ENCODE data around the gene IL17B.

Gene IL17B

DNA sequence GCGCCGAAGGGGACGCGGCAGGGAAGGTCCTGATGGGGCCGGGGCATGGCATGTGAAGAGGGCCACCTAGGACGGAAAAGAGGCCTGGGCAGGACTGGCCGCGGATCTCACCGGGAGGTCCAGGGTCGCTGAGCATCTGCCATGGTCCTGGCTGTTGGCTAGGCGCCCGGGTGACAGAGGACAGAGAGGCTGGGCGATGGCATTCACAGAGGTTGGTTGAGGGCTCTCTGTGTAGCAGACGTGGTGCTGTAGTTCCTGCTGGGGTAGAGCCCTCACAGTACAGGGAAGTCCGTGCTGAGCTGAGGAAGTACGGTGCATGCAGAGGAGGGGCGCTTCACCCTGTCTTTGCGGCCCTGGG lies 20.8 kb downstream of the IL17B start:
- TF ChIP-seq, protein P1, sequence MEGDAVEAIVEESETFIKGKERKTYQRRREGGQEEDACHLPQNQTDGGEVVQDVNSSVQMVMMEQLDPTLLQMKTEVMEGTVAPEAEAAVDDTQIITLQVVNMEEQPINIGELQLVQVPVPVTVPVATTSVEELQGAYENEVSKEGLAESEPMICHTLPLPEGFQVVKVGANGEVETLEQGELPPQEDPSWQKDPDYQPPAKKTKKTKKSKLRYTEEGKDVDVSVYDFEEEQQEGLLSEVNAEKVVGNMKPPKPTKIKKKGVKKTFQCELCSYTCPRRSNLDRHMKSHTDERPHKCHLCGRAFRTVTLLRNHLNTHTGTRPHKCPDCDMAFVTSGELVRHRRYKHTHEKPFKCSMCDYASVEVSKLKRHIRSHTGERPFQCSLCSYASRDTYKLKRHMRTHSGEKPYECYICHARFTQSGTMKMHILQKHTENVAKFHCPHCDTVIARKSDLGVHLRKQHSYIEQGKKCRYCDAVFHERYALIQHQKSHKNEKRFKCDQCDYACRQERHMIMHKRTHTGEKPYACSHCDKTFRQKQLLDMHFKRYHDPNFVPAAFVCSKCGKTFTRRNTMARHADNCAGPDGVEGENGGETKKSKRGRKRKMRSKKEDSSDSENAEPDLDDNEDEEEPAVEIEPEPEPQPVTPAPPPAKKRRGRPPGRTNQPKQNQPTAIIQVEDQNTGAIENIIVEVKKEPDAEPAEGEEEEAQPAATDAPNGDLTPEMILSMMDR (IDR thresholded peaks at IDR 0.05; ENCODE audit: insufficient read depth, low read length, missing control alignments) = no peak
- CTCF ChIA-PET = interaction anchor here (0.6 to 18.7 kb wide), 9 partner anchors 8 to 84 kb away, joined by 3 to 308 read pairs (median 4); partner anchors contain the start of gene GRPEL2
- DNase-seq (ENCODE audit: low read depth, low spot score) = no peak
- POLR2A ChIA-PET = interaction anchor here (0.9 to 1.8 kb wide), 7 partner anchors 9 to 219 kb away, joined by 3 to 19 read pairs (median 5); partner anchors contain the start of gene GRPEL2
- peak overlapping the region; percentile 73 for H3K4me3 ChIP-seq (ENCODE audit: low read depth, low read length)

DNA sequence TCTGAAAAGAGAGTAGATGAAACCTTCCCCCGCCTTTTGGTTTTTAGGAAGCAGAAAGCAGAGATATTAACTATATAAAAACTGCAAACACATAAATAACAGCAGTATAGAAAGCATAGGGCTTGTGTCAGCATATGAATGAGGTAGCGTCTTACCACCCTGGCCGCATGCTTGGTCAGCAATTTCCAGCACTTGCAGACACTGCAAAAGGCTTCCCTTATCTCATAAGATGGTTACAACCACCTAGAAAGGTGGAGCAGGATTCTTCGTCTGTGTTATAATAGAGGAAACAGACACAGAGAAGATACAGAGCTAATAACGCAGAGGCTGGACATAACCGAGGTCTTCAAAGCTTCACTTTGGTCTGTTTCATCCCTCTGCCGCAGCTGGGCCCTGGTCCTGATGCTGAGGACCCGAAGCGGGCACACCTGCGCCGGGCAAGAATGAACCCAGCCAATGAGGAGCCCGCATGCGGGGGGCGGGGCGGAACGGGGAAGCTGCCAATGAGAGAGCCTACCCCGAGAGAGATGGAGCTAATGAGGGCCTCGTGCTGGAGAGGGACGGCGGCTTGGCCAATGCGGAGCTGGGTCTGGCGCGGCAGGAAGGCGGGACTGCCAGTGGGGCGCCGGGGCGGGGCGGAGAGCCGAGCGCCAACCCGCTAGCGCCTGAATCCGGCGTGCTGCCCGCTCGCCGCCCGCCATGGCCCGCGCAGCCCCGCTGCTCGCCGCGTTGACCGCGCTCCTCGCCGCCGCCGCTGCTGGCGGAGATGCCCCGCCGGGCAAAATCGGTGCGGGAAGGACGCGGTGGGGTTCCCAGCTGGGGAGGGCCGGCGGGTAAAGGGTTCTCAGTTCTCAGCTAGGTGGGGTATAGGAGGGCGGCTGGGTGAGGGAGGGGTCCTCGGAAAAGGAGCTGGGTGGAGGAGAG lies 21.5 kb downstream of the IL17B start, which contains the start of gene PCYOX1L:
TSS of gene PCYOX1L (plus strand) at position 677 of the 924 bp plus-strand sequence. CDS start at position 700, 23 bp downstream.
- CTCF ChIA-PET = interaction anchor here (0.6 to 18.7 kb wide), 12 partner anchors 8 to 207 kb away, joined by 3 to 308 read pairs (median 4); partner anchors contain the start of gene GRPEL2
- peak; percentile 63 for DNase-seq (ENCODE audit: low read depth, low spot score)
- POLR2A ChIA-PET = interaction anchor here (0.9 to 1.8 kb wide), 7 partner anchors 10 to 220 kb away, joined by 3 to 19 read pairs (median 5); partner anchors contain the start of gene GRPEL2
- TF ChIP-seq, protein P1 (IDR thresholded peaks at IDR 0.05; ENCODE audit: insufficient read depth, low read length, missing control alignments) = no peak
- peak within 1 kb of the TSS; percentile 73 for H3K4me3 ChIP-seq (ENCODE audit: low read depth, low read length)

DNA sequence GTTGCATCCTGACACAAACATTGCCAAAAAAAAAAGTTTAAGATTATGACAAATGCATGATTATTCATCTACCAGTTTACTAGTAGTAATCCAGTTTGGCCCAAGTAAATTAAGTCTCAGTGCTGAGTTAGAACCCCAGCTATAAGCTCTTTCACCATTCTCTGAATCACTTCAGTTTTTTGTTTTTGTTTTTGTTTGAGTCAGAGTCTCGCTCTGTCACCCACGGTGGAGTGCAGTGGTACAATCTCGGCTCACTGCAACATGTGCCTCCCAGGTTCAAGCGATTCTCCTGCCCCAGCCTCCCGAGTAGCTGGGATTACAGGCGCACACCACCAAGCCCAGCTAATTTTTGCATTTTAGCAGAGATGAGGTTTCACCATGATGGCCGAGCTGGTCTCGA lies 22.7 kb downstream of the IL17B start:
- no peak overlapping the region for H3K4me3 ChIP-seq (ENCODE audit: low read depth, low read length)
- TF ChIP-seq, protein P1 (IDR thresholded peaks at IDR 0.05; ENCODE audit: insufficient read depth, low read length, missing control alignments) = no peak
- DNase-seq (ENCODE audit: low read depth, low spot score) = no peak
- POLR2A ChIA-PET = interaction anchor here (1.4 to 1.9 kb wide), 2 partner anchors 10 to 11 kb away, joined by 4 to 7 read pairs; partner anchors contain the start of gene GRPEL2
- CTCF ChIA-PET = interaction anchor here (1.1 to 18.7 kb wide), 4 partner anchors 9 to 78 kb away, joined by 3 to 308 read pairs (median 8); partner anchors contain the start of gene GRPEL2

DNA sequence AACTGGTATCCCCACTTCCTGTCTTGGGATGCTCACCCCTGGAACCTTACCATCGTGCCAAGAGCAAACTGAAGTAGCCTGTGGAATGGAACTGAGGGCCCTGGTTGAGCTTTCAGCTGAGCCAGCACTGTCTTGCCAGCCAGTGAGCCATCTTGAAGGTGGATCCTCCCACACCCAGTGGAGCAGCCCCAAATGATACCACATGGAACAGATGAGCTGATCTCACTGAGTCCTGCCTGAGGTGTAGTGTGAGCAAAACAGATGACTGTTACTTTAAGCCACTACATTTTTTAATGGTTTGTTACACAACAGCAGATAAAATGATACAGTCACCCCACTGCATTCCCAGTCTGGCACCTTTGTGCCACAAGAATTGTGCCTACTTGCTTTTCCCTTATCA lies 23.4 kb downstream of the IL17B start:
- TF ChIP-seq, protein P1 (IDR thresholded peaks at IDR 0.05; ENCODE audit: insufficient read depth, low read length, missing control alignments) = no peak
- CTCF ChIA-PET = interaction anchor here (1.1 to 18.7 kb wide), 4 partner anchors 8 to 78 kb away, joined by 3 to 308 read pairs (median 8); partner anchors contain the start of gene GRPEL2
- POLR2A ChIA-PET = interaction anchor here (0.7 to 1.9 kb wide), 3 partner anchors 10 to 89 kb away, joined by 4 to 7 read pairs (median 4); partner anchors contain the start of gene GRPEL2
- H3K4me3 ChIP-seq (ENCODE audit: low read depth, low read length) = no peak overlapping the region
- DNase-seq (ENCODE audit: low read depth, low spot score) = no peak

DNA sequence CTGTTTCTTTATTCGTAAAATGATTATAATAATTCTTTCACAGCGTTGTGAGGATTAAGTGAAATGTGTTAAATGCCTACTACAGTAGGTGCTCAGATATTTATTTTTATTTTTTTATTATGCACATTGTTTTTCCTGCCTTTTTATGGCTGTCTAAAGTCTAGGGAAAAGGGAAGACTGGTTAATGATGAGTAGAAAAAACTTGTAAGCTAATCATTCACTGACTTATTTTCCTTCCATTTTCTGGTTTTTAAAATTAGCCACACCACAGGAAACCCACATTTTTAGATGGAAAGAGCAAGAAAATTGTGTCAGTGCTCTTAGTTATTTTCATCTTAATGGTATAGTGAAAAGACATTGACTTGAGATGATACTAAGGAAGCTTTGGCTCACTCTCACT lies 25.2 kb downstream of the IL17B start:
- H3K4me3 ChIP-seq (ENCODE audit: low read depth, low read length) = no peak overlapping the region
- ChIA-PET POLR2A (no interaction called here), CTCF (interaction anchor here (1.9 to 18.7 kb wide), 2 partner anchors 15 to 211 kb away, joined by 5 to 308 read pairs; no protein-coding TSS in a partner anchor)
- no peak for DNase-seq (ENCODE audit: low read depth, low spot score)
- TF ChIP-seq, protein P1 (IDR thresholded peaks at IDR 0.05; ENCODE audit: insufficient read depth, low read length, missing control alignments) = no peak
